Measurements from ENCODE around the gene KLF13.

GRCh38 chr15:31362886-31363285, 36.3 kb downstream of the KLF13 start:
- no peak for TF ChIP-seq CTCF (IDR thresholded peaks at IDR 0.05)
- no peak for TF ChIP-seq REST (IDR thresholded peaks at IDR 0.05; ENCODE audit: insufficient read depth in 1 of 2, low read depth in 2 of 2, low read length in 1 of 2)
- no peak for TF ChIP-seq POLR2AphosphoS5 (IDR thresholded peaks at IDR 0.05; ENCODE audit: low read depth, low read length)
- no peak for TF ChIP-seq TCF7L2 (IDR thresholded peaks at IDR 0.05; ENCODE audit: low read depth, low read length)
- TF ChIP-seq SIN3A (IDR thresholded peaks at IDR 0.05; ENCODE audit: borderline replicate concordance, insufficient read depth, low read depth, low read length): no peak
